Testis (tissue), 2 donors: Measurements from ENCODE around the gene GSX2.

Source experiments
- POLR2A ChIP-seq: fragments of 450-650 bp; IDR thresholded peaks from one replicate; pipeline ENCODE4 v1.6.1; 2017; ENCODE audit warnings: antibody characterized with exemption, mild to moderate bottlenecking, moderate library complexity
- TF ChIP-seq, protein P1 (sequence below), 3 experiments: fragments of 450-650 bp in 2 of 3; fragments of 200-600 bp in 1 of 3; sonication (generic) in 1 of 3; IDR thresholded peaks; one replicate each; pipeline ENCODE4 v1.5.1; 2016 to 2019; ENCODE audit warnings: antibody characterized with exemption in 3 of 3, mild to moderate bottlenecking in 2 of 3, moderate library complexity in 1 of 3

DNA sequence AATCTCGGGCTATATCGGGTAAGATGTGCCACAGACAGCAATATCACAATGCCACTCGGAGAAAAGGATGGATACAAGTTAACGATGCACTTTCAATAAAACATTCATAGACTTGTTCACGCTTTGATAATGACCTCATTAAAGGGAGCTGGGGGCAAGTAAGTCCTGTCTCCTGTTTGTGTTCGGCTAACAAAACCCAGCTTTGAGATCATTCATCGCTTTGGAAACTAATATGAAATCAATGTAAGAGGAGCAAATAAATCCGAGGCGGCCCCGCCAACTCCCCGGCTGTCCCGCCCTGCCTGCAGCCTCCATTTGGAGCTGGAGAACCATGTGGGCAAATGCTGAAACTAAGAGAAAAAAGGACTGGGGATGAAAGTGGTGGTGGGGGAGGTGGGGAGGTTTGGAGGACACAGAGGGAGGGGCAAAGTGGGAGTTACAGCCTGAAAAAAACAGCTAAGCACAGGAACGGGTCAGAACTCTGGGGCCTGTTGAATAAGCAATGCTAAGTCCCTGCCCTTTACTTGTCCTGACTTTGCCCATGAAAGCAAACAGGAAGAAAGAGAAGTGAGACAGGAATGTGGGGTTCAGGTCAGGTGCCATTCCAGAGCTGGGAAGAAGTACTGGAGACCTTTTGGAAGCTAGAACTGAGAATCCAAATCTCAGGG lies 3.5 kb upstream of the GSX2 start:
- TF ChIP-seq POLR2A: no peak
- TF ChIP-seq, protein P1, sequence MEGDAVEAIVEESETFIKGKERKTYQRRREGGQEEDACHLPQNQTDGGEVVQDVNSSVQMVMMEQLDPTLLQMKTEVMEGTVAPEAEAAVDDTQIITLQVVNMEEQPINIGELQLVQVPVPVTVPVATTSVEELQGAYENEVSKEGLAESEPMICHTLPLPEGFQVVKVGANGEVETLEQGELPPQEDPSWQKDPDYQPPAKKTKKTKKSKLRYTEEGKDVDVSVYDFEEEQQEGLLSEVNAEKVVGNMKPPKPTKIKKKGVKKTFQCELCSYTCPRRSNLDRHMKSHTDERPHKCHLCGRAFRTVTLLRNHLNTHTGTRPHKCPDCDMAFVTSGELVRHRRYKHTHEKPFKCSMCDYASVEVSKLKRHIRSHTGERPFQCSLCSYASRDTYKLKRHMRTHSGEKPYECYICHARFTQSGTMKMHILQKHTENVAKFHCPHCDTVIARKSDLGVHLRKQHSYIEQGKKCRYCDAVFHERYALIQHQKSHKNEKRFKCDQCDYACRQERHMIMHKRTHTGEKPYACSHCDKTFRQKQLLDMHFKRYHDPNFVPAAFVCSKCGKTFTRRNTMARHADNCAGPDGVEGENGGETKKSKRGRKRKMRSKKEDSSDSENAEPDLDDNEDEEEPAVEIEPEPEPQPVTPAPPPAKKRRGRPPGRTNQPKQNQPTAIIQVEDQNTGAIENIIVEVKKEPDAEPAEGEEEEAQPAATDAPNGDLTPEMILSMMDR (IDR thresholded peaks at IDR 0.05): no peak
